Measurements from ENCODE around the gene CRY2.

CRY2 gene

GRCh38 chr11:45929486-45930030 is 82.3 kb downstream of the CRY2 start:
- DNase-seq (ENCODE audit: low read depth in 2 of 3, low spot score in 1 of 3): no peak

GRCh38 chr11:45930031-45930794 is 82.9 kb downstream of the CRY2 start:
- no peak for DNase-seq (ENCODE audit: low read depth in 2 of 3, low spot score in 1 of 3)

GRCh38 chr11:45930951-45931570 is 83.8 kb downstream of the CRY2 start:
- DNase-seq (ENCODE audit: low read depth in 2 of 3, low spot score in 1 of 3): no peak

GRCh38 chr11:45931739-45932138 is 84.5 kb downstream of the CRY2 start:
- DNase-seq (ENCODE audit: low read depth in 2 of 3, low spot score in 1 of 3): no peak

GRCh38 chr11:45932217-45932616 is 84.9 kb downstream of the CRY2 start:
- DNase-seq (ENCODE audit: low read depth in 2 of 3, low spot score in 1 of 3): no peak

All from stimulated activated CD4-positive, alpha-beta T cell treated with anti-CD3 and anti-CD28 coated beads, Interleukin-12 subunit alpha, Interleukin-12 subunit beta, amount 100 ng/mL, for 48 hours (primary cell).